ENCODE results near the gene TCP1.
"Not testable (repeated sequence)": the region's sequence is repeated elsewhere in the genome, so short reads cannot be mapped to it uniquely, and the experiment has no call there.

Gene TCP1

DNA sequence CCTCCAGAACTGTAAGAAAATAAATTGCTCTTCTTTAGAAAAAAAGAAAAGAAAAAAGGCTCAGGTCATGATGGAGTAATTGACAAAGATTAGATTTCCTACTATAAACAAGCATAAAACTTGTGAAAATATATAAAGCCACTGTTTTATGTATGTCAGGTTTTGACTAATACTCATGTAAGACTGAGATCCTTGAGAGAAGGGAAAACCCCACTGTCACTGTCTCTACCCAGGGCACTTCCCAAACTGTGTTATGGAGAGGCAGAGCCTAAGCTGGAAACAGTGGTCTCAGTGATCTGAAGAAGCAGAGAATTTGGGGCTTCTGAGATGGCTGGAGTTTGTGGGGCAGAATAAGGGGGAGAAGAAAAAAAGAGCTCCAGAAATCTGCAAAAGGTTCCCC lies 19.9 kb downstream of the TCP1 start:
- DNase-seq = no peak

DNA sequence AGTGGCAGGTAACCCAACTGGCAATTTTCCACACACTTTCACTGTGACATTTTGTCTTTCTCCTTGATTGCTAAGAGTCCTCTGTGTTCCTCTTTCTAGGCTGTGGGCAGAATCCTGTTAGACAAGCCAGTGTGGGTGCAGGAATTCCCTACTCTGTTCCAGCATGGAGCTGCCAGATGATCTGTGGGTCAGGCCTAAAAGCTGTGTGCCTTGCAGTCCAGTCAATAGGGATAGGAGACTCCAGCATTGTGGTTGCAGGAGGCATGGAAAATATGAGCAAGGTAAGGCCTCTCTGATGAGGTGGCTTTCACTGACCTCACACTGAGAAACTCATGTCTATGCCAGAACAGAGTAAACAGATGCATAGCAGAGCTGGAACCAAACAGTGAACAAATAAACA lies 22.5 kb downstream of the TCP1 start:
- DNase-seq = no peak

DNA sequence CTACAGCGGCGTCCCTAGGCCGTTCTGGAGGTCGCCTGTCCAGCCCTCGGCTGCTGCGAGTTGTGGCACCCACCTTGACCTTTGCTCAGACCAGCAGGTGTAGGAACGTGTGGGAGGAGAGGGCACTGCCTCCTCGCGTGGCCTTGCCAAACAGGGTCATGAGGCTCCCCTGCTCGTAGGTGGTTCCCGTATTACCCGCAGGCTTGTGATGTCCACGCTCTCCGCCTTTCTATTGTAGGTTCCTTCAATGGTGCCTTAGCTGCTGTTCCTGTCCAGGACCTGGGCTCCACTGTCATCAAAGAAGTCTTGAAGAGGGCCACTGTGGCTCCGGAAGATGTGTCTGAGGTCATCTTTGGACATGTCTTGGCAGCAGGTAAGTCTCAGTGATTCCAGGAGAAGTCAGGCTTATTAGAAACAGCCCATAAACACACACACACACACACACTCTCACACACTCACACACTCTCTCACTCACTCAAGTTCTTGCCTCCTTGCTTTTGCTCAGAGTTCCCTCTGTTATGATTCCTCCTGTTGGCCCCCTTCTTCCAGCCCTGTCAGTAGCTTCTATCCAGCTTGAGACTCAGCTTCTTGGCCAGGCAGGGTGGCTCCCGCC lies 26.6 kb downstream of the TCP1 start:
- DNase-seq = no peak

DNA sequence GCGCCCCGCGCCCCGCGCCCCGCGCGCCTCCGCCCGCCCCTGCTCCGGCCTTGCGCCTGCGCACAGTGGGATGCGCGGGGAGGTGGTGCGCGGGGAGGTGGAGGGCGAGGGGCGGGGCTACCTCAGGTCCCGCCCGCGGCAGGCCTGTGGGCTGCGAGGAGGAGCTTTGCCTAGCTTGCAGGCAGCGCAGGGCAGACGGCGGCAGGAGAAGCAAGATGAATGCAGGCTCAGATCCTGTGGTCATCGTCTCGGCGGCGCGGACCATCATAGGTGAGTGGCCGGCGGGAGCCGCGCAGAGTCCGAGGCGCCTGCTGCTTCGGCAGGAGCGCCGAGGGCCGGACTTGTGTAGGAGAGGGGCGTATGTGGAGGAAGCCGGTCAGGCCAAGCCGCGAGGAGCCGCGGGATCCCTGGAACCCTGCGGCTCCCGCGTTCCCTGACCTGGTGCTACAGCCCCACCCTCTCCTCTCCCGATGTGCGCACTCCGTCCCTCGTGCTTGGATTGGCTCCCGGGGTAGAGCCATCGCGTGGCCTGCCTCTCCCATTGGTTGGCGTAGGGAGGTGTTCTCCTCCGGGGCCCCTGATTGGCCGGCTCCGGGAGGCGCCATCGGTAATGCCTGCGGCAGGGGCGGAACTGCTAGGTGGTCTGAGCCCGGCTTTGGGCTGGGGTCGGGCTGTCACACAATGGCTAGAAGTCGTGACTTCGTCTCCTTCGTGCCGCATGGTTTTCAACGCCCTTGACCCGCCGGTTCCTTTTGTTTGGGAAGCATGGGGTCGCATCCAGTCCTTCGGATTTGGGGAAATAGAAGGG lies 27.3 kb downstream of the TCP1 start, which contains the start of gene ACAT2:
Gene ACAT2 (plus strand): TSS at position 173 of the 808 bp plus-strand sequence. CDS start 43 bp downstream, at position 216.
- peak; percentile 88 for DNase-seq

DNA sequence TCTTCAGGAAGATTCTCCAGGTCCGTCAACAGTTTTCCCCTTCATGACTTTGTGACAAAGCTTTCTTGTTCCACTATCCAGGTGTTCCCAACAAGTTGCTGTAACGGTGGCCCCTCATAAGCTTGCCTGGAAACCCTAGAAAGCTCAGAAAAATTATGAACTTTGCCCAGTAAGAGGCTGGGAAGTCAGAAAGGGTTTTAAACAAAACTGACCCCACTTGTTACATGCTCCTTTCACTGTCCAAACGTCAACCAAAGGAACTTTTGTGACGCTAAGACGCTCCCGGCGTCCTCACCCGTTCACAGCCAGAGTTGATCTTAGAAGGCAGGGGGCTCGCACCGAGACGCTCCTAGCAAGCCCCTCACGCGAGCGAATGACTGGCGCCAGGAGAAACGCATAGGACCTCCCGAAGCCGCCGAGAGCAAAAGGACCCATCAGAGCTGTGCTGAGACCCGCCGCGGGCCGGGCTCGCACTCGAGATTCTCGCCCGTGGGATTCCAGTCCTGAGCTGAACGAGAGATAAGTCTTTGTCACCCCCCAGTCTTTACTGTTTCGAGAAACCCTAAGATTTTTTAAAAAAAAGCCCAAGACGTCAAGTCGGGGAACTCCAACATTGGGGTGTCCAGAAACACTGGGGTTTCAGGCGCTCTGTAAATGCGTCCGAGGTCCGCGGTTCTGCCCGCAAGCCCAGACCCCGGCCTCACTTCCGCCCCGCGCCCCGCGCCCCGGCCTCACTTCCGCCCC lies 28.1 kb downstream of the TCP1 start:
- DNase-seq = peak; percentile 17

DNA sequence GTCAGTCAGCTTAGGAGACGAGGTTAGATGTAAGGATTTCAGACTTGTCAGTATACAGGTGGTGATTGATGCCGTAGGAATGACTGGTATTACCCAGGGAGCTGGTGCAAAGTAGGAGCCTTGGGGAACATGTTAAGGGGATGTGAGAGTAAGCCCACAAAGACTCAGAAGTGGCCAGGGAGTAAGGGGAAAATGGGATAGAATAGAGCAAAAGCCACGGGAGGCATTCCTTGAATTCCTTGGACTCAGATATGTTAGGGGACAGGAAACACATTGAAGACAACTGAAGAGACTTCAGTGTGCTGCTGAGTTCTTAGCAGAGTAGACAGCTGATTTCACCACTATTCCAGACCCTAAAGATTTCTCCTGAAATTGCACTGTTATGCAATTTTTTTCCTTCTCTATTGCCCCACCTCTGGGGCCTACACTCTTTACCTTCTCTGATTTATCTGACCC lies 28.8 kb downstream of the TCP1 start:
- DNase-seq = no peak

DNA sequence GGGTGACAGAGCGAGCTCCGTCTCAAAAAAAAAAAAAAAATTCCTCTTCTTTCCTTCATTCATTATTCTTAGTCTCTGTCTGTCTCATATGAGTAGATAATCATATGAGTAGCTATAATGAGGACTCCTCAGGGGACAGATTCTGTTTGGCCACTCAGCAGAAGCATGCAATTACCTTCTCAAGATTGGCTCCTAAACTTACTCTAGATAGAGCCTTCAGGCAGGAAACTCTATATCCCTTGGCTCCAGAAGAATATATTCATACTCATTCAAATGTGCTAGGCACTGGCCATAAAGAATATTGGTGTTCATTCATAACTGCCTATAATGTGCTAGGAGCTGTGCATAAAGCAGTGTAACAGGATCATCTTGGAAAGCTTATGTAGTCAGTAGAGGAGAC lies 29.8 kb downstream of the TCP1 start:
- DNase-seq = peak; percentile 6

DNA sequence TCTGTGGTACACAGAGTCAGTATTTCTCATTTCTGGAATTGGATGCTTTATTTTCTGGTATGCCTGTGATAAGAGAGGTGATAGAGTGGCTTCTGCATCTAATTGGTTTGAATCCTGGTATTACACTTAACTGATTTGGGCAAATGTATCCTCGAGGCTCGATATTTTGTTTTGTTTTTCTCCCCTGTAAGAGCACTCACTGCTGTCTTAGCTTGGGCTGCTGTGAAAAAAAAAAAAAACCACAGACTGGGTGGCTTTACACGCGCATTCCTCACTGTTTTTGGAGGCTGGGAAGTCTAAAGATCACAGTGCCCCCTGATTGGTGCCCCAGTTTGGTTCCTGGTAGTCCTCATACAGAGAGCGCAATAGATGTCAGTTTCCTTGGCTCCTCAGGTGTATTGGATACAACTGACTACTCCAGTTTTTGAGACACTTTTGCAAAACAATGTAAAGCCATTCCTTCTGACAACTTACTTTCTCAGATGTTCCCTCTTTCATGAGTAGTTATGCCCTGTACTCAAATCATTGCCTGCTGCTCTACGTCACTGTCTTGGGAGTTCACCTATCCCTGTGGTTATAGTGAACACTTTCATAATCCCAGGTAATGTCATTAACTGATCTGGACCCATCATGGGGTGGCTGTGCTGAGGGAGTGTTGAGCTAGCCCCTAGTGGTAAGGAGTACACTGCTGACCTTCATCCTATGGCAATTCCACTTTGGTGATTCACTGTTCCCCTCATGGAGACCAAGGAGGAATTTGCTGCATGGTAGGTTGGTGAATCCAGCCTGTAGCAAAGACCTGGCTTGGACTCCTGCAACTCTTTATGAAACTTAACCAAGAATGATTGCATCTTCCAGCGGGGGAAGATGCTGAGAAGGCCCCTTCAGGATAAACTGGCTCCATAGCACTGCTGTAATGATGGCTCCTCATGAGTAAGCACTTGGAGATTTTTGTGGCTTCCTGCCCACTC lies 31.1 kb downstream of the TCP1 start:
- no peak for DNase-seq

DNA sequence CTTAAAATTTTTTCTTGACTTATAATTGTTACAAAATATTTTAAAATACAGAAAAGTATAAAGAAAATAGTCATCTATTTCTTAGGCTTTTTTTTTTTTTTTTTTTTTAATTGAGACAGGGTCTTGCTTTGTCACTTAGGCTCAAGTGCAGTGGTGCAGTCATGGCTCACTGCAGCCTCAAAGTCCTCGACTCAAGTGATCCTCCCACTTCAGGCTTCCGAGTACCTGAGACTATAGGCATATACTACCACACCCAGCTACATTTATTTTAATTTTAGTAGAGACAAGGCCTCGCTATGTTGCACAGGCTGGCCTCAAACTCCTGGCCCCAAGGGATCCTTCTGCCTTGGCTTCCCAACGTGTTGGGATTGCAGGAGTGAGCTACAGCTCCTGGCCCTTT lies 32.9 kb downstream of the TCP1 start:
- no peak for DNase-seq

DNA sequence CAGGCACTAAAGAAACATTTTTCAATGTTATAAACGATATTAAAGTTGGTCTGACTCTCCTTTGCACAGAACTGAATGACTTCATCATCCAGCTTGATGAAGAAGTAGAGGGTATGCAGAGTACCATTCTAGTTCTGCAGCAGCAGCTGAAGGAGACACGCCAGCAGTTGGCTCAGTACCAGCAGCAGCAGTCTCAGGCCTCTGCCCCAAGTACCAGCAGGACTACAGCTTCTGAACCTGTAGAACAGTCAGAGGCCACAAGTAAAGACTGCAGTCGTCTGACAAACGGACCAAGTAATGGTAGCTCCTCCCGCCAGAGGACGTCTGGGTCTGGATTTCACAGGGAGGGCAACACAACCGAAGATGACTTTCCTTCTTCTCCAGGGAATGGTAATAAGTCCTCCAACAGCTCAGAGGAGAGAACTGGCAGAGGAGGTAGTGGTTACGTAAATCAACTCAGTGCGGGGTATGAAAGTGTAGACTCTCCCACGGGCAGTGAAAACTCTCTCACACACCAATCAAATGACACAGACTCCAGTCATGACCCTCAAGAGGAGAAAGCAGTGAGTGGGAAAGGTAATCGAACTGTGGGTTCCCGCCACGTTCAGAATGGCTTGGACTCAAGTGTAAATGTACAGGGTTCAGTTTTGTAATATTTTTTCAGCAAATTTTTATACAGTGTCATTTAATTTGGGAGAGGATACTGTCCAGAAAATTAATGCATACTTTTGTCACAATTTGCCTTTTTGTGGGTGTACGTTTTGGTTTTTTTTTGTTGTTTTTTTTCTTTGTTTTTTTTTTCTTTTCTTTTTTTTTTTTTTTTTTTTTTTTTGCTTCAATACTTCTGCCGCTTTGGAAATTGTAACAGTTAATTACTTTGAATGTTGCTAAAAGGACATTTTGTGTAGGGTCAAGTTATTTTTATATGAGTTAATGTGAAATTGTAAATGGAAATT lies 34.2 kb downstream of the TCP1 start:
- no peak for DNase-seq

DNA sequence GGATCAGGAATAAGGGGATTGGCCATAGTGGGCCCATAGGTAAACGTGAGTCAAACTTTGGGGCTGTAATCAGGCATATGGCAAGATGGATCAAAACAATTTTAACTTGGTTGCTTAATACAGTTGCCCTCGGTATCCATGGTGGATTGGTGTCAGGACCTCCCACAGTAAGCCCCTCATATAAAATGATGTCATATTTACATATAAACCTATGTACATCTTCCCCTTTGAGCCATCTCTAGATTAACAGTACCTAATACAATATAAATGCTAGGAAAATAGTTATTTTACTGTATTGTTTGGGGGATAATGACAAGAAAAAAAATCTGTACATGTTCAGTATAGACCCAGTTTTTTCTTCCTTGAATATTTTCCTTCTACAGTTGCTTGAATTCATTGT lies 35.0 kb downstream of the TCP1 start:
- no peak for DNase-seq

DNA sequence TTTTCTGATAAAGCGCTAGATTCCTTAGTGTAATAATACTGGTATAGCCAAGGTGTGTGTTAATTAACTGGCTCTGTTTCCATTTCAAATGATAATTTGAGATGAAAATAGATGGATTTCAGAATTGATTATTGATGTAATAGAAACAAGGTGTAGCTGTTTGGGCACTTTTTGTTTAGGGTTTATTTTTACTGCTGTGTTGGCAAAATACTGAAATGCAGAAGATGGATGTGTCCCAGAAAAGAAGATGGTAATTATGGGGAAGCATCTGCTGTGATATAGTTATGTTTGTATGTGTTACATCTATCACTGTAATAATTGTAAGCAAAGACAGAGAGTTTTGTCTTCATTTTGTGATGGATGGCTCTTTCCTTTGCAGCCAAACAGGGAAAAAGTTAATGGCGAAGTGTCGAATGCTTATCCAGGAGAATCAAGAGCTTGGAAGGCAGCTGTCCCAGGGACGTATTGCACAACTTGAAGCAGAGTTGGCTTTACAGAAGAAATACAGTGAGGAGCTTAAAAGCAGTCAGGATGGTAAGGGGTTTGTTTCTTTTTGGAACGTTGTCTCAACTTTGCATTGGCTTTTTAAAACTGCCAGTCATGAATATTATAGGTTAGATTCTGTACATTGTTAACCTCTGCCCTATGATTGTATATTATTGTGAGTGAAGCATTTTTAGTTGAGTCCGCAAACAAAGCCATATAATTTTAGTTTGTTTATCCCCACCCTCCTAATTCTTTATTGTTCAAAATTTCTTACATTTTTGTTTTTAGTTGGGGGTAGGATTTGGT lies 36.1 kb downstream of the TCP1 start:
- peak; percentile 10 for DNase-seq

DNA sequence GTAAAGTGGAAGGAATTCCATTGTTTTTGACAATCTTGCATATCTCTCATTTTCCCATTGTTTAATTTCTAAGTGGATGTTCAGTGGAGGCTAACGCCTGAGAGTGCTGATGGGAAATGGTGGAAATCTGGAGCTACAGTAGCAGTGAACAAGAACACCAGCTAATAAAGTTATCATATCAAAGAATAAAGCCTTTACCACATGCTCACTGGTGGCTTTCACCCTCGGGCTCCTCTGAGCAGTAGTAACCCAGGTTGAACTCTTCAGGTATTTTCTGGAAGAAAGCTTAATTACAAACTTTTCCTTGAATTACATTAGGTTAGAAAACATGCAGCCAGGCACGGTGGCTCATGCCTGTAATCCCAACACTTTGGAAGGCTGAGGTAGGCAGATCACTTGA lies 38.0 kb downstream of the TCP1 start:
- DNase-seq = no peak

DNA sequence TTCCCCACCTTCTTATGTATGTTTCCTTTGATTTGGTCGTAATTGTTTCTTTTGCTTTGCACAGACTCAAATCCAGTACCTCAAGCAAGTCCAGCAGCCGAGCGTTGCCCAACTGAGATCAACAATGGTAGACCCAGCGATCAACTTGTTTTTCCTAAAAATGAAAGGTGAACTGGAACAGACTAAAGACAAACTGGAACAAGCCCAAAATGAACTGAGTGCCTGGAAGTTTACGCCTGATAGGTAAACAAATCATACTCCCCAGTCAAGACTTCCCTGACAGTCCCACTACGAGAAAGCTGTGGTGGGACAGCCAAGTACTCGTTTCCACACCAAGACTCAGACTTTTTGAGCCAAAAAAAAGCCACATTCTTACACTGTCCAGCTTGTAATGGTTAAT lies 41.3 kb downstream of the TCP1 start:
- DNase-seq = not testable (repeated sequence)

DNA sequence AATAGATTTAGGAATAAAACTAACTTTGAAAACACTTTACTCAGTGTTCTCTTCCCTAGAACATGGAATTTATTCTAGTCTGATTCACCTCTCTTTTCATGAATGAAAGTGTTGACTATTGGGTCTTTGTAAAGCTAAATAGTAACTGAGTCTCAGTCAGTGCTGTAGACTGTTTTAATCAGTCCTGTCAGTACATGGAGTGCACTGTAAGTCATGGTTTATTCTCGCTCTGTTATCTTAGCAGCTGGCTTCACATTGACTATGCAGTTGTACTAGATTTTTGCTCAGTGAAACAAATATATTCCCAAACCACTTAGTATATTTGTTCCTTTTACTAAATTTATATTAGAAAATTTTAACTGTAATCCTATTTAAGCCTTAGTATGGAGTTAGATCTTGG lies 42.6 kb downstream of the TCP1 start:
- no peak for DNase-seq

DNA sequence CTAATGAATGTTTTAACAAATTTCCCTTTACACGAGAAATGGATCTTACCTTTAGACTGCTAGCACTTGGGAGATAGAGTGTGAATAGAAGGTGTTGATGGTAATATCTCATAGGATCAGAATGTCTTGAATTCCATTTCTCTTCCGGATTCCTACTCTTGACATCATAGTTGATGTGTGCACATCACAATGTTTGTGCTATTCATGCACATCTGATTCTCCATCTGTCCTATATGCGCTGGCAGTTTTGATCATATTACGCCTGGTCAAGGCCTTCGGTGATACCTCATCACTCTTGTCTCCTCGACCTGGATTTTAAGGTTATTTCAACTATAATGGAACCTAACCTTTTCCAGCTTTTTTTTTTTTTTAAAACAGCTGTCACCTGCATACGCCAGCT lies 44.3 kb downstream of the TCP1 start:
- no peak for DNase-seq

DNA sequence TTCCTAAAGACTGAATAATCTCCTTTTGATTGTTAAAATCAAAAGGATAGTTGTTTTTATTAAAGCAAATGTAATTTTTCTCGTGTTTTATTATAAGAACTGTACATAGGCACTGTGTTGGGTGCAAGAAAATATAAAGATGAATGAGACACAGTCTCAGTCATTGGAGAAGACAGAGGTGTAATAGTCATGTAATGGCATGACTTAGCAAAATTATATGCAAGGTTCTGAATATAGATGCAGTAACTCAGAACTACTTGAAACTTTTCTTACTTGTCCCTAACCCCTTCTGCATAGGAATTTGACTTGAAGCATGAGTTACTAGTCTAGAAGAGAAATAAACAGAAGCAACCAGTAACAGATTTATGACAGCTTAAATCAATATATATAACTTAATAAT lies 47.2 kb downstream of the TCP1 start:
- DNase-seq = no peak

DNA sequence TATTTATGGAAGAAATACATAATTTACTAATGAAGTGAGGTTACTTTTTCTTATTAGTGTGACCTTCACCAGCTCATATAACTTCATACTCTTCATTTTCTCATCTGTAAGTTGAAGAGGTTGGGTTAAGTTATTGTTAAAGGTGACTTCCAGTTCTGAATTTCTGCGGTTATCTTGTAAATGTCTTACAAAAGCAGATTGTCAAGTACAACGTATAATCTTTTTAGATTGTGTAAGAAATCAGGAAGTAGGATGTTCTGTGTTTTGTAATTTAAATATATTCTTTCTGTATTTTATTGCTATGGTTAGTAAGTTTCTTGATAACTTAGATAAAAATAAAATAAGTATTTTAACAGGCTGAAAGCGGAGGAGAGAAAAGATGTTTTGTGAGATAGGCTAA lies 50.1 kb downstream of the TCP1 start:
- DNase-seq = no peak

DNA sequence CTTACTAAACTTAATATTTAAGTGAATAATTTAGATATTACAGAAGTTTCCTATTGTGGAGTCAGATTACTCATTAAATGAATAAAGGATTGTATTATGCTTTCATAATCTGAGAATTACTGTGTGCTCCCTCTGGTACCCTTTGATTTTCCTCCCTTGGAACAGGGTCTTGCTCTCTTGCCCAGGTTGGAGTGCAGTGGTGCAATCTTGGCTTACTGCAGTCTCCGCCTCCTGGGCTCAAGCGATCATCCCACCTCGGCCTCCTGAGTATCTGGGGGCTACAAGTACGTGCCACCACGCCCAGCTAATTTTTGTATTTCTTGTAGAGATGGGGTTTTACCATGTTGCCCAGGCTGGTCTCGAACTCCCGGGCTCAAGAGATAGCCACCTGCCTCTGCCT lies 52.5 kb downstream of the TCP1 start:
- no peak for DNase-seq

DNA sequence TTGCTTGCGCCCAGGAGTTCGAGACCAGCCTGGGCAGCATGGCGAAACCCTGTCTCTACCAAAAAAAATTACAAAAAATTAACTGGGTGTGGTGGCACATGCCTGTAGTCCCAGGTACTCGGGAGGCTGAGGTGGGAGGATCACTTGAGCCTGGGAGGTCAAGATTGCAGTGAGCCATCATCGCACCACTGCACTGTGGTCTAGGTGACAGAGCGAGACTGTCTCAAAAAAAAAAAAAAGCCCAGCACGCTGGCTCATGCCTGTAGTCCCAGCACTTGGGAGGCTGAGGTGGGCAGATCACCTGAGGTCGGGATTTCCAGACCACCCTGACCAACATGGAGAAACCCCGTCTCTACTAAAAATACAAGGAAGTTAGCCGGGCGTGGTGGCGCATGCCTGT lies 56.0 kb downstream of the TCP1 start:
- not testable (repeated sequence) for DNase-seq

DNA sequence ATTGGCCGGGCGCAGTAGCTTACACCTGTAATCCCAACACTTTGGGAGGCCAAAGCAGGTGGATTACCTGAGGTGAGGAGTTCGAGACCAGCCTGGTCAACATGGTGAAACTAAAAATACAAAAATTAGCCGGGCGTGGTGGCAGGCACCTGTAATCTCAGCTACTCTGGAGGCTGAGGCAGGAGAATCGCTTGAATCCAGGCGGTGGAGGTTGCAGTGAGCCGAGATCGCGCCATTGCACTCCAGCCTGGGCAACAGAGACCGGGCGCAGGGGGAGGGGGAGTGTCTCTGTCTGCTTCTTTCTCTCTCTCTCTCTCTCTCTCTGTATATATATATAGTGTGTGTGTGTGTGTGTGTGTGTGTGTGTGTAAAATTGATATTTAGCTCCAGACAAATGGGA lies 56.9 kb downstream of the TCP1 start:
- DNase-seq = not testable (repeated sequence)

Measured in NCI-H2227 treated with DMSO at 0.1 percent for 48 hours (cell line).